Measurements from ENCODE around the gene C1orf116. TPM values are rescaled to one million over a fixed set of nuclear protein-coding genes. Genes with fewer than 3 reads are reported as not detected.

Gene C1orf116
- total RNA-seq, 1 donor from 2014 or later: 0.04 TPM

DNA sequence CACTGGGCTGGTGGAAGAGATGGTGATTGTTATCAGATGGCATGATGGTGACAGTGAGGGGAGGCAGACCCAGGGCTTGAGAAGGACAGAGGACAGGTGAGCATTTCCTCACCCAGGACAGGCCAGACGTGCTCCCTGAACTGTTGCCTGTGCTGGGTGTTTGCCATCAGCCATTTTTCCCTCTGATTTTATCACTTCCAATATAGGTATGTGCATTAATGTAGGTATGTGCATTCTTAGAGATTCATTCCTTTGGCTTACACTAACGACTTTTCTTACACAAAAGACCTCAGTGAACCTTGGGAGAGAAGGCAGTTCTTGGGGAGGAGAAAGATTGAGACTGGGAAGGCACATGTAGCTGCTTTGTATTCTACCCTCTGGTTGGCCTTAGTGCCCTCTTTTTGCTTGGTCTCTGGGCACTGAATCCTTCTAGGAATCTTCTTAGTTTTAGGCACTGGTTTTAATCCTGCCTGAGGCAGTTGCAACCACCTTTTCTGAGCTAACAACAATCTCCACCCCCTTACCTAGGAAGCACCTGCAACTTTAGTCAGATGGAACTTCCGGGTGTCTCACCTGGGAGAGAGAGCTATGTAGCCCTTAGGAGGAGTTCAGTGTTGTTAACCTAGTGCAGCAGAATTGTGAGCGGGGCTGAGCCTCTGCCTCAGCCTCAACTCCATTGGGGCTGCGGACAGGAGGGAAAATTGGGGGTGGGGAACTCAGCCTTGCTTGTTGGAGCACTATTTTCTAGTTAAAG, 30.9 kb downstream of the C1orf116 start:
- no peaks in the 10 kb centered on the region for H3K36me3 Mint-ChIP-seq
- H3K9ac ChIP-seq: no peak overlapping the region
- peaks cover 15% of the 10 kb centered on the region for H3F3A ChIP-seq (ENCODE audit: low read depth)
- H3K9me3 Mint-ChIP-seq: no peaks in the 10 kb centered on the region
- no peak overlapping the region for H3K4me3 ChIP-seq
- DNase-seq (ENCODE audit: low spot score): no peak
- H3K27me3 Mint-ChIP-seq (ENCODE audit: insufficient read depth, low read depth): peaks cover 8% of the 10 kb centered on the region
- TF ChIP-seq, protein P1, sequence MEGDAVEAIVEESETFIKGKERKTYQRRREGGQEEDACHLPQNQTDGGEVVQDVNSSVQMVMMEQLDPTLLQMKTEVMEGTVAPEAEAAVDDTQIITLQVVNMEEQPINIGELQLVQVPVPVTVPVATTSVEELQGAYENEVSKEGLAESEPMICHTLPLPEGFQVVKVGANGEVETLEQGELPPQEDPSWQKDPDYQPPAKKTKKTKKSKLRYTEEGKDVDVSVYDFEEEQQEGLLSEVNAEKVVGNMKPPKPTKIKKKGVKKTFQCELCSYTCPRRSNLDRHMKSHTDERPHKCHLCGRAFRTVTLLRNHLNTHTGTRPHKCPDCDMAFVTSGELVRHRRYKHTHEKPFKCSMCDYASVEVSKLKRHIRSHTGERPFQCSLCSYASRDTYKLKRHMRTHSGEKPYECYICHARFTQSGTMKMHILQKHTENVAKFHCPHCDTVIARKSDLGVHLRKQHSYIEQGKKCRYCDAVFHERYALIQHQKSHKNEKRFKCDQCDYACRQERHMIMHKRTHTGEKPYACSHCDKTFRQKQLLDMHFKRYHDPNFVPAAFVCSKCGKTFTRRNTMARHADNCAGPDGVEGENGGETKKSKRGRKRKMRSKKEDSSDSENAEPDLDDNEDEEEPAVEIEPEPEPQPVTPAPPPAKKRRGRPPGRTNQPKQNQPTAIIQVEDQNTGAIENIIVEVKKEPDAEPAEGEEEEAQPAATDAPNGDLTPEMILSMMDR (IDR thresholded peaks at IDR 0.05): no peak
- TF ChIP-seq EZH2 (IDR thresholded peaks at IDR 0.05) (no peak), EZH2phosphoT487 (IDR thresholded peaks at IDR 0.05) (no peak)
- H3K27me3 ChIP-seq: no peaks in the 10 kb centered on the region
- peak overlapping the region; percentile 4 for H3K27ac Mint-ChIP-seq
- H3K4me1 ChIP-seq: peaks cover 15% of the 10 kb centered on the region
- H3K79me2 ChIP-seq (ENCODE audit: low read depth): no peaks in the 10 kb centered on the region
- peaks cover 7% of the 10 kb centered on the region for H3K4me1 Mint-ChIP-seq
- H3K4me3 Mint-ChIP-seq: no peak overlapping the region
- H3K36me3 ChIP-seq: no peaks in the 10 kb centered on the region
- no peaks in the 10 kb centered on the region for H4K20me1 ChIP-seq (ENCODE audit: low read depth)
- H3K4me2 ChIP-seq: no peak overlapping the region
- H3K27ac ChIP-seq: no peak overlapping the region
- no peaks in the 10 kb centered on the region for H3K9me3 ChIP-seq (ENCODE audit: low read depth)
- no peak overlapping the region for H2AFZ ChIP-seq (replicated peaks)

DNA sequence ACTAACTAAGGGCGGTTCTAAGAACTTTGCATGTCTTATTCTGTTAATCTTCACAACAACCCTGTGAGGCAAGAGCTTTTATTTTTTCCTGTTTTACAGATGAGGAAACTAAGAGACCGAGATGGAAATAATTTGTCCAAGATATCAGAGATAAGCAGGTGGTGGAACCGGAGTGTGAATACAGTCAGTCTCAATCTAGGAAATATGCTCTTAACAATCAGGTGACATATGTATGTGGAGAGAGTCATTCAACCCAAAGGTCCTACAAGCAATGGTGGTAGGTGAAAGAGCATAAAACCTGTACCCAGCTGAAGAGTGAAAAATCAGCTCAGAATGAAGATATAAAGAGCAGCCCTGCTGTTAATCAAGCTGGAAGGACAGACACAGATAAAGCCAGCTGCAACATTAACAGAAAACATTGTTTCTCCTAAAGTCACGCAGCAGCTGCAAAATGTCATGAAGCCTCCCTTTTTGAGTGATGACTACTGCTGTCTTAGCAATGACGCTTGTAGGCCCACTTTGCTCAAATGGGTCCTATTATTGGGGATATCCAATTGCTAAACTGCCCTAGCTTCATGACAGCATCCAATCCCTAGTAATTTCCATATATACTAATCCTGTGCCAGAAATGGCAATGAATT, 31.8 kb downstream of the C1orf116 start:
- no peaks in the 10 kb centered on the region for H3K9me3 Mint-ChIP-seq
- H3K9ac ChIP-seq: no peak overlapping the region
- H3K79me2 ChIP-seq (ENCODE audit: low read depth): no peaks in the 10 kb centered on the region
- no peak overlapping the region for H3K4me3 Mint-ChIP-seq
- H3K4me1 ChIP-seq: peaks cover 15% of the 10 kb centered on the region
- H3F3A ChIP-seq (ENCODE audit: low read depth): peaks cover 15% of the 10 kb centered on the region
- no peak overlapping the region for H3K4me2 ChIP-seq
- no peaks in the 10 kb centered on the region for H3K27me3 ChIP-seq
- H3K4me1 Mint-ChIP-seq: peaks cover 7% of the 10 kb centered on the region
- H3K27ac Mint-ChIP-seq: no peak overlapping the region
- H2AFZ ChIP-seq (replicated peaks): no peak overlapping the region
- no peak overlapping the region for H3K4me3 ChIP-seq
- no peaks in the 10 kb centered on the region for H4K20me1 ChIP-seq (ENCODE audit: low read depth)
- H3K9me3 ChIP-seq (ENCODE audit: low read depth): no peaks in the 10 kb centered on the region
- H3K36me3 Mint-ChIP-seq: no peaks in the 10 kb centered on the region
- no peaks in the 10 kb centered on the region for H3K36me3 ChIP-seq
- DNase-seq (ENCODE audit: low spot score): no peak
- TF ChIP-seq EZH2phosphoT487 (IDR thresholded peaks at IDR 0.05): no peak
- no peak overlapping the region for H3K27ac ChIP-seq
- H3K27me3 Mint-ChIP-seq (ENCODE audit: insufficient read depth, low read depth): peaks cover 8% of the 10 kb centered on the region

DNA sequence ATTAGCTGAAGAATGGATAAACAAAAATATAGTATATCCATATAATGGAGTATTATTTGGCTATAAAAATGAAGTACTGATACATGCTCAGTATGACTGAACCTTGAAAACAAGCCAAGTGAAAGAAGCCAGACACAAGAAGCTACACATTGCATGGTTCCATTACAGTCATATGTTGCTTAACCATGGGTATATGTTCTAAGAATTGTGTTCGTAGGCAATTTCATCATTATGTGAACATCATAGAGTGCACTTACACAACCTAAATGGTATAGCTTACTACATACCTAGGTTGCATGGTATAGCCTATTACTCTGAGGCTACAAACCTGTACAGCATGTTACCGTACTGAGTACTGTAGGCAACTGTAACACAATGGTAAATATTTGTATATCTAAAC, 33.7 kb downstream of the C1orf116 start:
- no peak overlapping the region for H3K4me3 ChIP-seq
- peaks cover 12% of the 10 kb centered on the region for H3F3A ChIP-seq (ENCODE audit: low read depth)
- H3K4me3 Mint-ChIP-seq: no peak overlapping the region
- no peaks in the 10 kb centered on the region for H4K20me1 ChIP-seq (ENCODE audit: low read depth)
- H3K9ac ChIP-seq: no peak overlapping the region
- peaks cover 7% of the 10 kb centered on the region for H3K4me1 Mint-ChIP-seq
- peaks cover 13% of the 10 kb centered on the region for H3K4me1 ChIP-seq
- H3K27me3 Mint-ChIP-seq (ENCODE audit: insufficient read depth, low read depth): peaks cover 2% of the 10 kb centered on the region
- no peak overlapping the region for H2AFZ ChIP-seq (replicated peaks)
- H3K36me3 Mint-ChIP-seq: no peaks in the 10 kb centered on the region
- H3K9me3 ChIP-seq (ENCODE audit: low read depth): no peaks in the 10 kb centered on the region
- no peaks in the 10 kb centered on the region for H3K9me3 Mint-ChIP-seq
- H3K27ac ChIP-seq: no peak overlapping the region
- no peak overlapping the region for H3K4me2 ChIP-seq
- DNase-seq (ENCODE audit: low spot score): no peak
- H3K36me3 ChIP-seq: no peaks in the 10 kb centered on the region
- TF ChIP-seq EZH2 (IDR thresholded peaks at IDR 0.05) (no peak), EZH2phosphoT487 (IDR thresholded peaks at IDR 0.05) (no peak)
- TF ChIP-seq, protein P1 (IDR thresholded peaks at IDR 0.05): no peak
- H3K27me3 ChIP-seq: no peaks in the 10 kb centered on the region
- no peaks in the 10 kb centered on the region for H3K79me2 ChIP-seq (ENCODE audit: low read depth)
- no peak overlapping the region for H3K27ac Mint-ChIP-seq

DNA sequence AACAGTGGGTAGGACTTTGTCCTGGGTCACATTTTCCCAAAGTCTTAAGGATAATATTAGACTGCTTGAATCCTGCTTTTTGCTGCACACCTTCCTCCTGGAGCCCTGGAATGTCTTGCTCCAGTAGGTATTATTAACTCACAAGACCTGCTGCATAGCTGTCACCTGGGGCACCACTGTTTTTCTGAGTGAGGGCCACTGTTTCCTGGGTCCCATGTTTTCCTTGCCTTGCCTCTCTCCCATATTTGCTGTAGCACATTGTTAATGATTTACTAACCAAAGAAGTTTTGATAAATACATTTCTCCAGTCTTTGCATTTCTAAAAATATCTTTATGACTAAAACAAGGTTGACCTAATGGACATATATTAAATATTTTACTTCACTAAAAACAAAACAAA, 39.8 kb downstream of the C1orf116 start:
- Mint-ChIP-seq H3K9me3 (no peaks in the 10 kb centered on the region), H3K36me3 (no peaks in the 10 kb centered on the region), H3K4me1 (no peaks in the 10 kb centered on the region), H3K4me3 (no peak overlapping the region), H3K27ac (no peak overlapping the region), H3K27me3 (ENCODE audit: insufficient read depth, low read depth) (peaks cover 3% of the 10 kb centered on the region)
- Histone ChIP-seq H3K9me3 (ENCODE audit: low read depth) (no peaks in the 10 kb centered on the region), H3K4me3 (no peak overlapping the region), H3K27me3 (no peaks in the 10 kb centered on the region), H3K79me2 (ENCODE audit: low read depth) (no peaks in the 10 kb centered on the region), H3K36me3 (no peaks in the 10 kb centered on the region), H4K20me1 (ENCODE audit: low read depth) (no peaks in the 10 kb centered on the region), H3K4me2 (no peak overlapping the region), H3K4me1 (peaks cover 5% of the 10 kb centered on the region), H2AFZ (replicated peaks) (no peak overlapping the region), H3K9ac (no peak overlapping the region), H3K27ac (no peak overlapping the region), H3F3A (ENCODE audit: low read depth) (no peaks in the 10 kb centered on the region)
- DNase-seq (ENCODE audit: low spot score): no peak
- TF ChIP-seq, protein P1 (IDR thresholded peaks at IDR 0.05): no peak
- TF ChIP-seq EZH2phosphoT487 (IDR thresholded peaks at IDR 0.05) (no peak), EZH2 (IDR thresholded peaks at IDR 0.05) (no peak)

All from neural progenitor cell (in vitro differentiated cells).